Activated CD4-positive, CD25-positive, alpha-beta regulatory T cell treated with anti-CD3 and anti-CD28 coated beads, Interleukin-2, amount 50 U/mL, for 72 hours (primary cell): ENCODE results near the gene CACTIN.

Source experiments
- DNase-seq: peaks from one replicate; pipeline ENCODE4 v3.0.0; 2021

CACTIN gene

GRCh38 chr19:3608079-3608641, 18.4 kb downstream of the CACTIN start:
- no peak for DNase-seq

DNA sequence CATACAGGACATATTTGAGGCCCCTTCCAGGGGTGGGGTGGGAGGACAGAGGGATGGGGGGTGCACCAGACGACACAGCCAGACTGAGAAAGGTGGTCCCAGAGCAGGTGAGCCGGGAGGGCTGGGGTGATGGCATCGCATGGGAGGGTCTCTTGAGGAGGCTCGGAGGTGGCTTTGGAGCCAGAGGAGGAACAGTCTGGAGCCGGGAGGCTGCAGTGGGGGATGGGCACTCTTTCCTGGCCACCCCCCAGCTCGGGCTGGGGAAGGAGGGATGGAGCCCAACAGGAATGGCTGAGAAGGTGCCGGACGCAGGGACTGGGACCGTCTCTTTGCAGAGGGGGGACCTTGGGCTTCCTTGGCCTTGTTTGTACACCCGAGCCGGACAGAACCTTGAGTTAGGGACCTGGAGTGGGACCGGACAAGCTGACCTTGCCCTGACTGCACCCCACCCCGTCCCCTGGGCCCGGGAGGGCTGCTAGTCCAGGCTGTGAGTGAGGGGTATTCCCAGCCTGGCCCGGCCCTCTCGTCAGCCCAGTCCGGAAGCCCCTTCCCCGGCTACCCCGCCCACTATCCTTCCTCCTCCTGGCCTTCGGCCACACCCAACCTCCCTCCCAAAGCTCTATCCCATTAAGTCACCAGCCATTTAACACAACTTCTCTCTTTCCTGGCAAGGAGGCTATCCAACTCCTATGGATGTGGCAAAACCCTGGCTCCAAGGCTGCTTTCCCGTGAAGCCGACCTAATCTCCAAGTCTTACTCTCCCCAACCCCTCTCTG, 19.1 kb downstream of the CACTIN start:
- DNase-seq: no peak

DNA sequence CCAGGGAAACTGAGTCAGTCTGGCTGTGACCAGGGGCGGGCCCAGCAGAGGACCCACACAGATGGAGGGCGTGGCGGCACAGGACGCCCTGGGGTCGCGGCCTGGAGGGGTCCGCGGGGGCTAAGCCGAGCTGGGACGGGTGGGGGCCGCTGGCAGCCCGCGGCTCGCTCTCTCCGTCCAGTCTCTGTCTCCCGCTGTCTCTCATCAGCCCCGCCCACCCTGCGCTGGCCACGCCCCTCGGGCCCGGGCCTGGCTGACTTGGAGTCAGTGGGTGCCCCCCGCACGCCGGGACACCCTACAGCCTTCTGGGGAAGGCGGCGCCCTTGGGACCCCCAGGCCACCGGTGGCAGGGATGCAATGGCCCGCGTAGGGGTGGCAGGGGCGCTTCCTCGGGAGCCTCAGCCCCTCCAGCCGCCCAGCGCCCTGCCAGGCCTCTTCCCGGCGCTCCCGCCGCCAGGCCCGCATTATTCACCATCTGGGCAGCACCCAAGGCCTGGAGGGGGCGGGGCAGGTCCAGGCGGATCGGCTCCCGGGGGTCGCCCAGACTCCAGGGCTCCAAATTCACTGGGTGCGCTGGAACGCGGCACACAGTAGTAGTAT, 19.8 kb downstream of the CACTIN start, which contains the start of gene TBXA2R:
TSS of gene TBXA2R (minus strand) at position 186 of the 600 bp plus-strand sequence. CDS start 6,241 bp downstream, outside the sequence.
- DNase-seq: peak; percentile 64

- no peak for DNase-seq
Measured at GRCh38 chr19:3606174-3606689, 20.4 kb downstream of the CACTIN start.

DNA sequence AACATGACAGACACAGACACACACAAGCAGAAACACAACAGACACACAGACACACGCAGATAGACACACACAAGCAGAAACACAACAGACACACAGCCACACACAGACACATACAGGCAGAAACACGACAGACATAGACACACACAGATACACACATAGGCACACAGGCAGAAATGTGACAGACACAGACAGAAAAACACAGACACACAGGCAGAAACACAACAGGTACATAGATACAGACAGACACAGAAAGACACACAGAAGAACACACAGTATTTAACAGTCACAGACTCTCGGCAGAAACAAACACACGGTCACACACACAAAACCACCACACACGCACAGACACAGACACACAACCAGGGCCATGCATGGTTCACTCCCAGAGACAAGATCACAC, 20.8 kb downstream of the CACTIN start:
- DNase-seq: no peak

DNA sequence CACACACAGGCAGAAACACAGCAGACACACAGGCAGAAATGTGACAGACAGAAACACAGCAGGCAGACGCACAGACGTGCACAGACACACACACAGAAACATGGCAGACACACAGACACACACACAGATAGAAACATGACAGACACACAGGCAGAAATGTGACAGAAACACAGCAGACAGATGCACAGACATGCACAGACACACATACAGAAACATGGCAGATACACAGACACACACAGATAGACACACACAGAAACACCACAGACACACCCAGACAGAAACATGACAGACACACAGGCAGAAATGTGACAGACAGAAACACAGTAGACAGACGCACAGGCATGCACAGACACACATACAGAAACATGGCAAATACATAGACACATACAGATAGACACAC, 21.2 kb downstream of the CACTIN start:
- no peak for DNase-seq

DNA sequence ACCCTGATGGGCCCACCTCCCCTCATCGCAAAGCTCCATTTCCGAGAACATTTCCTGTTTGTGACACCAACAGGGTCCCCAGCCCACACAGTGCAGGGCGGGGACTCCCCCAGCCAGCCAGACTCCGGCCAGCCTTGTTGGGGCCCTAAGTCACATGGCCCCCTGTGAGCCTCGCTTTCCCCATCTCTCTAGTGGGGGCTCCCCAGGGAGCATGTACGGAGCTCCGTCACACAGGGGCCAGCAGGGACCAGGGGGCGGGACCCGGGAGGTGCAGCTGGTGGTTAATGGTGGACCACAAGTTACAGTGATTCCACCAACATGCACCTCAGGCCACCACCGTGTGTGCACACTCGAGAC, 21.6 kb downstream of the CACTIN start:
- DNase-seq: no peak

DNA sequence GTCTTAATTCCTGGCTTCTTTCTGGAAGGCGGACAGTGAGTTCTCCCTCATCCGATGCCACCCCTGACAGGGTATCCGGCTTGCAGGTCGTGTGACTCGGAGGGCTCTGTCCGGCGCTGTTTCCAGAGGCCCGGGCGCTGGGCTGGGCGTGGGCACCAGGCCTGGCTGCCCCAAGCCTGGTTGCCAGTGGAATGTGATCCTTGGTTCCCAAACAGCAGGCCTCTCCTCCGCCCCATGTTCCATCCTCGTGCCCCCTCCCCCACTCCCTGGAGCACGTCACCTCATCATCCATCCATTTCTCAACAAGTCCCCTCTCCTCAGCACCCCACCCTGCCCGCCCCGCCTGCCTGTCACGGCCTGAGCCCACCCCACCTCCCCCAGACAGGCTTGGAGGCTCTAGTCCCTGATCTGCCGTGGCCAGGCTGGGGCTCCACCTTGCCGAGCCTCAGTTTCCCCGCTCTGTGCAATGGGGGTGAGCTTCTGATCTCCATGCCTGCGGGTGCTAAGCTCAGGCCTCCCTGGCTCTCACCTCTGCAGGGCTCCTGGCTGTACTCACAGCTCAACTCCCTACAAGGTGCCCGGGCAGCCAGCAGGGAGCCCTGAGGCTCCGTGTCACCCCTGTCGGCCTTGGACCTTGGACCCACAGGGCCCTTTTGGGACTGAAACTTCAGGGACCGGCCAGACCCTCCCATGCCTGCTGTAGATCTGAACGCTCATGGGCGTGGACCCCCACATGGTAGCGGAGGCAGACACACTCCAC, 22.2 kb downstream of the CACTIN start:
- no peak for DNase-seq

DNA sequence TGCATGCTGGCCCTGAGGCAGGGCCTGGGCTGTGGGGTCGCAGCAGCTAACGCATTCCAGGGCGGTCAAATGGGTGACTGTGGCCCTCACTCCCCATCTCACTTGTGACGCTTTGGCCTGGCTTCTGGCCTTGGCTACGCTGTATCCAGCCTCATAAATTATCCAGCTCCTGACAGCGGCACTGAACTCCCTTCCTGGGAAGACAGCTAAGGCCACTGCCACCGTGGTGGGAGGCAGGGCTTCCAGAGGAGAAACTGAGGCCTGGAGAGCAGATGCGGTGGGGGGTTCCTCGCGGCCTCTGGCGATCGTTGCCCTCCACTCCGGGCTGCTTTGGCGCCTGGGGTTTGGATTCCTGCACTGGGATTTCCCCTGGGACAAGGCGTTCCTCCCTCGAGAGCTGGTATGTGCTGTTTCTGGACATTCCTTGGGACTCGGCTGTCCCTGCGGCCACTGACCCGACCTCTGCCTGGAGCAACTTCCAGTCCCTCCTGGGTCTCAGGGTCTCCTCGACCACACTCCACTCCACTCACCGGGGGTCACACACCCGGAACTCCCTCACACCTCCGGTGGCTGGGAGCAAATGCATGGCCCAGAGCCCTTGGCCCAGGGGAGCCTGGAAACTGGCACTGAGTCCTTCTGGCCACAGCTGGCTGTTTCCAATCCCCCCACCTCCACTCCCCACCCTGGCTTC, 23.3 kb downstream of the CACTIN start:
- DNase-seq: no peak

- DNase-seq: no peak
Measured at GRCh38 chr19:3601021-3601420, 25.6 kb downstream of the CACTIN start.

DNA sequence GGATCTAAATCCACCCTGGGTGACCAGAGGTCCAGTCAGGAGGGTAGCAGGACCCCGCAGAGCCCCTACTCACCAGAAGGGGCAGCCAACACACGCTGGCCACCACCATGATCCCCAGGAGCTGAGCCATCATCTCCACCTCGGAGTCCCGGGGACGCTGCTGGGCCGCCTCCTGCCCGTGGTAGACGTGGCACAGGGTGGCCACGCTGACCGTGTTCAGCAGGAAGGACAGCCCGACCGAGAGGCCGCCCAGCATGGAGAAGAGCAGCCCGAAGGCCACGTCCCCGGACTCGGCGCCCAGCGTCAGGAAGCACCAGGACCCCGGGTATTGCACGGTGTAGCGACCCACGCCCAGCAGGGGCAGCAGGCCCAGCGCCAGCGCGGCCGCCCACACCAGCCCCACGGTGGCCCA, 26.8 kb downstream of the CACTIN start:
- no peak for DNase-seq

DNA sequence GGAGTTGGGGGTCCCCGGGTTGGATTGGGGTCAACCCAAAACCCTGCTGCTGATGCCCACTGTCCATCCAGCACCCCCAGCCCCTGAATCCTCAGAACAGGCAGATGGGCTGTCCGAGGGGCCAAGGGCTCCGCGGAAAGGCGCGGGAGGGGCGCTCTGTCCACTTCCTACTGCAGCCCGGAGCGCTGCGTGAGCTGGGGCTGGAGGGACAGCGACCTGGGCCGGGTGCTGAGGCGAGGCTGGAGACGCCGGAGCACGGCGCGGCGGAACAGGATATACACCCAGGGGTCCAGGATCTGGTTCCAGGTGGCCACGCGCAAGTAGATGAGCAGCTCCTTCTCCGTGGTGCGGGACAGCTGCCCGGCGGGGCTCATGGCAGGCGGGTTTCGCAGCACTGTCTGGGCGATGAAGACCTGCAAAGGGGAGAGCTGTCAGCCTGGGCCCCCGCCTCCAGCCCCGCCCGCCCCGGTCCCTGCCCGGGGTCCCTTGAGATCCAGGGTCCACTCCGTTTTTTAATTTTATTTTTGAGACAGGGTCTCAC, 31.0 kb downstream of the CACTIN start:
- DNase-seq: no peak

DNA sequence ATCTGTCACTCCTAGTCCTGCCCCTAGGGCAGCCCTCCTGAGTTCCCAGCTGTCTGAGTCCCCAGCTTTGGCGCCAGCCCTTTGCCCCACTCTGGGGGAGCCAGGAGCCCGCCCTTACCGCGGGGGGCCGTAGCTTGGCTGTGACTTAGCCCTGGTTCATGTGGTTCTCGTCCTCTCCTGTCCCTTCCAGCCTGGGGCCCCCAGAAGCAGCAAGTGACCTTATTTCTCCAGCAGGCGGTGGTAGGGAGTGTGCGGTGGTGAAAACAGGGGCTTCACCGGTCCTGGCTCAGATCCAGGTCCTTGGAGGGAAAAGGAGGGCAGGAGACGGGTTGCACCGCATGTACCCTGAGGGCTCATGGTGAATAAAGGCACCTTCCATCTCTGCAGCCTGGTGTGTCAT, 33.4 kb downstream of the CACTIN start:
- DNase-seq: no peak

DNA sequence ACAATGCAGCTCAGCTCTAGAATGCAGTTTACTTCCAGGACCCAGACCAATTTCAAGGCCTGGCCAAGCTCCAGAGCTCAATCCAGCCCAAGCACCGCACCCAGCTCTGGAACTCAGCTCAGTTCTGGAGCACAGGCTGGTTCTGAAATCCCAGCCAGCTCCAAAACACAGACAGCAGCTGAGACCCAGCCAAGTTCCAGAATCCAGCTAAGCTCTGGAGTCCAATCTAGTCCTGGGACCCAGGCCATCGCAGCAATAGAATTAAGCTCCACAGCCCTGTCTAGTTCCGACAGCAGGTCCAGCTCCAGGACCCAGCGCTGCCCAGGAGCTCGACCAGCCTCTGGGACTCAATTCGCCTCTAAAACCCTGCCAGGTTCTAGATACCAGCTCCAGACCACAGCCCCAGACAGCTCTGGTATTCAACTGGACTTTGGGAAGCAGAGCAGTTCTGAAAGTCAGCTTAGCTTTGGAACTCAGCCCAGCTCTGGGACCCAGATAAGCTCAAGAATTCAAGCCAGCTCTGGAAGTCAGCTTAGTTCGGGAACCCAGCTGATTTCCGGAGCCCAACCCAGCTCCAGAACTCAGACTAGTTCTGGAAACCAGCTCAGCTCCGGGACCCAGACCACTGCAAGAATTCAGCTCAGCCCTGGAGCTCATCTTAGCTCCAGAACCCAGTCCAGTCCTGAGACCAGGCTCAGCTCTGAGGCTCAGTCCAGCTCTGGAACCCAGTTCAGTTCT, 34.5 kb downstream of the CACTIN start:
- DNase-seq: no peak

GRCh38 chr19:3590991-3591659, 35.5 kb downstream of the CACTIN start:
- no peak for DNase-seq

DNA sequence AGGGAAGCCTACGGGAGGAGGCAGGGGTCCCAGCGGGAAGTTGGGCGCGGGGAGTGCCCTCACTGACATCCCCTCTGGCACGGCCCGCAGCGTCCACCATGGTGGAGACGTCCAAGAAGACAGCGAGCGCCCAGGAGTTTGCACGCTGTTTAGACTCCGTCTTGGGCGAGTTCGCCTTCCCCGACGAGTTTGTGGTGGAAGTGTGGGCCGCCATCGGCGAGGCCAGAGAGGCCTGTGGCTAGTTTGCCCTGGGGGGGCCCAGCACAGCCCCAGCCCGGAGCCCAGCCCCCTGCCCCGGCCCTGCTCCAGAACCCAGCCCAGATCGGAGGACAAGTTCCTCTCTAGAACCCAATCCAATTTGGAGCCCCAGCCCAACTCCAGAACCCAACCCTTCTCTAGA, 36.6 kb downstream of the CACTIN start:
- DNase-seq: no peak

GRCh38 chr19:3589439-3589838, 37.2 kb downstream of the CACTIN start:
- no peak for DNase-seq

GRCh38 chr19:3586707-3587346, 39.8 kb downstream of the CACTIN start:
- DNase-seq: no peak

DNA sequence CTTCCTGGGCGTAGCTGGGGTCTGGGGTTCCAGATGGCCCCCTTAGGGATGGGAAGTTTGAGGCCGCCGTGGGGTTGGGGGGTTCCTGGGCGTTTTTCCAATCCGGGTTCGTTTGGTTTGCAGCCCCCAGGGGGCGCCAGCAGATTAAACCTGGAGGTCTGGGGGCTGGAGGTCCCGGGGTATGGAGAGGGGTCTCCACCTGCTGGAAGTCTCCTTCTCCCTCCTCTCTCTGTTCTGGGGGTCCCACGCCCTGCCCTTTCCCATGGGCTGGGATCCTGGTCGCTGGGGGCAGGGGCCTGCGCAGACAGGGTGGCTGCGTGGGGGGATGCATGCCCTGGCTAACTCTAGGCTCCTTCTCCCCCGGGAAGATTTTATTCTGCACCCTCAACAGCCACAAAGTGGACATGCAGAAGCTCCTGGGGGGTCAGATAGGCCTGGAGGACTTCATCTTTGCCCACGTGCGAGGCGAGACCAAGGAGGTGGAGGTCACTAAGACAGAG, 40.4 kb downstream of the CACTIN start:
- no peak for DNase-seq
